ENCODE measurements around the gene MYH8. TPM values are rescaled to one million over a fixed set of nuclear protein-coding genes. Genes with fewer than 3 reads are reported as not detected.

MYH8 gene
- total and polyA plus RNA-seq, 2 of the 4 experiments (the other 2 are of a cell fraction), result not detected

- WGBS, 2 experiments (ENCODE audit: extremely low coverage in 2 of 2, insufficient read length in 1 of 2), result no CpG with 5 or more reads among the region's 3 CpGs
- intact Hi-C loops (cut with micrococcal nuclease) (no loop called here), dilution Hi-C loops (cut with HindIII; ENCODE audit: low sequenced_read_pairs, unreplicated experiment) (no loop called here), in situ Hi-C loops (cut with MboI; ENCODE audit: low sequenced_read_pairs) (no loop called here)
- Histone ChIP-seq H3K4ac (ENCODE audit: low read depth, low read length) (no peak overlapping the region), H3K14ac (replicated peaks; ENCODE audit: low read depth, low read length) (no peak overlapping the region), H2BK120ac (ENCODE audit: low read depth, low read length) (no peak overlapping the region), H2AFZ (replicated peaks; ENCODE audit: low read length, poor library complexity) (no peak overlapping the region), H2BK15ac (ENCODE audit: low read depth, low read length) (no peak overlapping the region), H2BK5ac (ENCODE audit: low read depth, low read length, poor library complexity, severe bottlenecking) (no peak overlapping the region), H3K79me1 (ENCODE audit: low read depth in 1 of 2, low read length in 2 of 2) (no peaks in the 10 kb centered on the region), H3K27ac (ENCODE audit: insufficient read depth, low read length) (no peak overlapping the region), H3K27me3 (ENCODE audit: control insufficient read depth, insufficient read depth, low read length) (no peaks in the 10 kb centered on the region), H2AK9ac (replicated peaks; ENCODE audit: low read depth, low read length, poor library complexity) (no peak overlapping the region), H3K9me3 (ENCODE audit: control insufficient read depth, insufficient read depth, low read length) (no peaks in the 10 kb centered on the region; the same call in 1 of the 2 replicates), H3K36me3 (ENCODE audit: control insufficient read depth, insufficient read depth, low read length) (no peaks in the 10 kb centered on the region), H3K56ac (ENCODE audit: extremely low read depth, insufficient read depth, low read length) (no peak overlapping the region), H4K20me1 (ENCODE audit: insufficient read depth, low read length) (no peaks in the 10 kb centered on the region), H3K9me1 (ENCODE audit: insufficient read depth, low read length) (no peaks in the 10 kb centered on the region), H4K5ac (ENCODE audit: low read depth, low read length) (no peak overlapping the region), H4K91ac (ENCODE audit: insufficient read depth, low read depth, low read length) (no peak overlapping the region), H3K4me3 (ENCODE audit: insufficient read depth, low read depth, low read length) (no peak overlapping the region), H3K4me2 (ENCODE audit: low read depth, low read length) (no peak overlapping the region), H3K23ac (ENCODE audit: low read depth, low read length) (no peak overlapping the region), H2AK5ac (ENCODE audit: low read depth, low read length) (no peak overlapping the region), H3K18ac (ENCODE audit: low read depth, low read length) (no peak overlapping the region), H4K8ac (ENCODE audit: low read depth in 2 of 2, low read length in 2 of 2) (no peak overlapping the region), H2BK20ac (ENCODE audit: low read depth, low read length) (no peak overlapping the region), H3K4me1 (ENCODE audit: control insufficient read depth, insufficient read depth, low read length) (peaks cover under 1% of the 10 kb centered on the region; the same call in 1 of the 2 replicates), H3K9ac (ENCODE audit: low read depth, low read length) (no peak overlapping the region)
- TF ChIP-seq, protein P1, sequence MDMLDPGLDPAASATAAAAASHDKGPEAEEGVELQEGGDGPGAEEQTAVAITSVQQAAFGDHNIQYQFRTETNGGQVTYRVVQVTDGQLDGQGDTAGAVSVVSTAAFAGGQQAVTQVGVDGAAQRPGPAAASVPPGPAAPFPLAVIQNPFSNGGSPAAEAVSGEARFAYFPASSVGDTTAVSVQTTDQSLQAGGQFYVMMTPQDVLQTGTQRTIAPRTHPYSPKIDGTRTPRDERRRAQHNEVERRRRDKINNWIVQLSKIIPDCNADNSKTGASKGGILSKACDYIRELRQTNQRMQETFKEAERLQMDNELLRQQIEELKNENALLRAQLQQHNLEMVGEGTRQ (IDR thresholded peaks at IDR 0.05; ENCODE audit: low read depth, low read length), result no peak
- TF ChIP-seq CEBPB (IDR thresholded peaks at IDR 0.05; ENCODE audit: low read depth, low read length), result no peak
- TF ChIP-seq CTCF (conservative IDR thresholded peaks at IDR 0.05; ENCODE audit: low read depth, low read length), result no peak
- TF ChIP-seq ELK1 (IDR thresholded peaks at IDR 0.05; ENCODE audit: borderline replicate concordance, low read depth, low read length), result no peak
- no peak for TF ChIP-seq NFE2L2 (IDR thresholded peaks at IDR 0.05; ENCODE audit: low read depth, low read length)
- no peak for TF ChIP-seq MAFK (IDR thresholded peaks at IDR 0.05; ENCODE audit: low read depth, low read length)
- ATAC-seq (ENCODE audit: low read depth) (no peak), DNase-seq (peak; percentile 37)
- POLR2A ChIA-PET (ENCODE audit: unreplicated experiment), result no interaction called here
- CTCF ChIA-PET, result no interaction called here
- BruUV-seq (replicated peaks), result no TSS peak
These were observed 40.9 kb downstream of the MYH8 start for GRCh38 chr17:10380631-10381408.
